Calu3 (cell line): Measurements from ENCODE around the gene JARID2. TPM values are rescaled to one million over a fixed set of nuclear protein-coding genes. Genes with fewer than 3 reads are reported as not detected.

Experiments used
- BruUV-seq: library from RNA; stranded (reverse); fragments of 400-500 nt; replicated peaks from 2 replicates; lab custom pipeline; 2021; lab: Mats Ljungman, UMichigan
- CTCF ChIA-PET: fragments of 300-600 bp; sonication (Branson Sonifier 250); formaldehyde crosslinking; loops from one replicate; lab custom pipeline; 2022; ENCODE audit warnings: antibody characterized with exemption; lab: Charles Lee
- DNase-seq: peaks from one replicate; pipeline ENCODE4 v3.0.0; 2022
- H3K27ac Mint-ChIP-seq: one replicate; pipeline ENCODE4 v1.8.0; 2022; ENCODE audit warnings: mixed read lengths; ENCODE audit not compliant: unreplicated experiment
- H3K27me3 Mint-ChIP-seq: one replicate; pipeline ENCODE4 v1.8.0; 2022; ENCODE audit warnings: mixed read lengths; ENCODE audit not compliant: unreplicated experiment
- H3K36me3 Mint-ChIP-seq: one replicate; pipeline ENCODE4 v1.8.0; 2022; ENCODE audit warnings: mild to moderate bottlenecking, moderate library complexity, mixed read lengths; ENCODE audit not compliant: insufficient read depth, unreplicated experiment
- H3K4me1 Mint-ChIP-seq: one replicate; pipeline ENCODE4 v1.8.0; 2022; ENCODE audit warnings: mild to moderate bottlenecking, low read depth, mixed read lengths; ENCODE audit not compliant: unreplicated experiment
- H3K4me3 Mint-ChIP-seq: one replicate; pipeline ENCODE4 v1.8.0; 2022; ENCODE audit warnings: mild to moderate bottlenecking, low read depth, moderate library complexity, mixed read lengths; ENCODE audit not compliant: unreplicated experiment
- H3K9me3 Mint-ChIP-seq: one replicate; pipeline ENCODE4 v1.8.0; 2022; ENCODE audit warnings: low read depth, mixed read lengths; ENCODE audit not compliant: unreplicated experiment
- intact Hi-C: fragments of 100-400 bp; cut with micrococcal nuclease; formaldehyde crosslinking; loops from one replicate; pipeline ENCODE4 v1.10.0; 2022; ENCODE audit not compliant: unreplicated experiment
- total RNA-seq: library from RNA; stranded (reverse); gene quantifications from 2 replicates; pipeline ENCODE4 v1.2.3, GENCODE V29; 2022
- TF ChIP-seq, protein P1 (sequence below): fragments of 200-600 bp; IDR thresholded peaks from one replicate; pipeline ENCODE4 v1.8.0; 2022; ENCODE audit warnings: antibody characterized with exemption; ENCODE audit not compliant: unreplicated experiment

The JARID2 gene
- total RNA-seq, 1 experiment from 2014 or later, result 9.4 TPM

- Mint-ChIP-seq H3K27me3 (no peaks in the 10 kb centered on the region), H3K9me3 (no peaks in the 10 kb centered on the region), H3K36me3 (peaks cover 42% of the 10 kb centered on the region), H3K4me1 (no peaks in the 10 kb centered on the region), H3K4me3 (peak overlapping the region; percentile 74), H3K27ac (no peak overlapping the region)
- TF ChIP-seq, protein P1, sequence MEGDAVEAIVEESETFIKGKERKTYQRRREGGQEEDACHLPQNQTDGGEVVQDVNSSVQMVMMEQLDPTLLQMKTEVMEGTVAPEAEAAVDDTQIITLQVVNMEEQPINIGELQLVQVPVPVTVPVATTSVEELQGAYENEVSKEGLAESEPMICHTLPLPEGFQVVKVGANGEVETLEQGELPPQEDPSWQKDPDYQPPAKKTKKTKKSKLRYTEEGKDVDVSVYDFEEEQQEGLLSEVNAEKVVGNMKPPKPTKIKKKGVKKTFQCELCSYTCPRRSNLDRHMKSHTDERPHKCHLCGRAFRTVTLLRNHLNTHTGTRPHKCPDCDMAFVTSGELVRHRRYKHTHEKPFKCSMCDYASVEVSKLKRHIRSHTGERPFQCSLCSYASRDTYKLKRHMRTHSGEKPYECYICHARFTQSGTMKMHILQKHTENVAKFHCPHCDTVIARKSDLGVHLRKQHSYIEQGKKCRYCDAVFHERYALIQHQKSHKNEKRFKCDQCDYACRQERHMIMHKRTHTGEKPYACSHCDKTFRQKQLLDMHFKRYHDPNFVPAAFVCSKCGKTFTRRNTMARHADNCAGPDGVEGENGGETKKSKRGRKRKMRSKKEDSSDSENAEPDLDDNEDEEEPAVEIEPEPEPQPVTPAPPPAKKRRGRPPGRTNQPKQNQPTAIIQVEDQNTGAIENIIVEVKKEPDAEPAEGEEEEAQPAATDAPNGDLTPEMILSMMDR, result no peak
- intact Hi-C loops, result loop anchor here (5.0 to 10.0 kb wide), 3 partner anchors 120 to 360 kb away; no protein-coding TSS in a partner anchor
- CTCF ChIA-PET, result interaction anchor here (0.7 kb wide), 1 partner anchor 711 kb away, joined by 4 read pairs; no protein-coding TSS in a partner anchor
- no TSS peak for BruUV-seq
- DNase-seq, result peak; percentile 47
Observed at GRCh38 chr6:15244620-15245360, 1.1 kb upstream of the JARID2 start.

DNA sequence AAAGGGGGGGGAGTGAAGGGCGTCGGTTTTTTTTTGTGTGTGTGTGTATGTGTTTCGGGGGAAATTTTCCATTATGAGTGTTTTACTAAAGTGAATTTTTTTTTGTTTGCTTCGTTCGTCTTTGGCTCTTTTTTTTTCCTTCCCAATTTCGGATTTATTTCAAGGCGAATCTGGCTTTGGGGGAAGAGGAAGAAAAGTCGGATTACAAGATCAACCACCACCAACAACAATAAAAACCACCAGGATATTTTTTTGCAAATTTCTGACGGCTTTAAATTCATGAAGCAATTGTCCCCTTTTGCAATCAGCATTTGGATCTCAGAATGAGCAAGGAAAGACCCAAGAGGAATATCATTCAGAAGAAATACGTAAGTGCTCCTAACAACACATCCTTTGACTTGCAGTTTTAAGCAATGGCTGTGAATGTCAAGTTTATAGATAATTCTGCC lies 372 bp downstream of the JARID2 start:
- peaks cover 42% of the 10 kb centered on the region for H3K36me3 Mint-ChIP-seq
- BruUV-seq, result TSS peak; percentile 60
- CTCF ChIA-PET, result no interaction called here
- H3K27ac Mint-ChIP-seq, result peak overlapping the region; percentile 96
- peaks cover 3% of the 10 kb centered on the region for H3K4me1 Mint-ChIP-seq
- H3K27me3 Mint-ChIP-seq, result no peaks in the 10 kb centered on the region
- intact Hi-C loops, result loop anchor here (5.0 to 10.0 kb wide), 3 partner anchors 119 to 361 kb away; no protein-coding TSS in a partner anchor
- no peak for DNase-seq
- H3K4me3 Mint-ChIP-seq, result peak overlapping the region; percentile 74
- TF ChIP-seq, protein P1, result no peak
- H3K9me3 Mint-ChIP-seq, result no peaks in the 10 kb centered on the region

- intact Hi-C loops, result loop anchor here (5.0 to 10.0 kb wide), 3 partner anchors 118 to 362 kb away; no protein-coding TSS in a partner anchor
- peak overlapping the region; percentile 74 for H3K4me3 Mint-ChIP-seq
Observed at GRCh38 chr6:15246666-15247499, 1.0 kb downstream of the JARID2 start.

More at GRCh38 chr6:15246666-15247499, 1.0 kb downstream of the JARID2 start:
- Mint-ChIP-seq H3K4me1 (peaks cover 8% of the 10 kb centered on the region), H3K36me3 (peaks cover 47% of the 10 kb centered on the region), H3K27ac (peak overlapping the region; percentile 96), H3K9me3 (no peaks in the 10 kb centered on the region), H3K27me3 (no peaks in the 10 kb centered on the region)
- DNase-seq, result no peak
- TF ChIP-seq, protein P1, result no peak
- no TSS peak for BruUV-seq
- CTCF ChIA-PET, result interaction anchor here (0.7 kb wide), 2 partner anchors 152 to 345 kb away, joined by 3 read pairs; no protein-coding TSS in a partner anchor
